Measurements from ENCODE around the gene BCAS3. TPM values are rescaled to one million over a fixed set of nuclear protein-coding genes. Genes with fewer than 3 reads are reported as not detected.

BCAS3 gene
- total RNA-seq, 1 donor from 2014 or later, result 38.1 TPM

- no peak for DNase-seq (ENCODE audit: low spot score)
- no peak for TF ChIP-seq CTCF (IDR thresholded peaks at IDR 0.05; ENCODE audit: unreplicated experiment)
- Mint-ChIP-seq H3K27ac (ENCODE audit: unreplicated experiment) (no peak overlapping the region), H3K27me3 (ENCODE audit: unreplicated experiment) (peaks cover 2% of the 10 kb centered on the region), H3K4me3 (ENCODE audit: unreplicated experiment) (no peak overlapping the region), H3K36me3 (ENCODE audit: low read depth, unreplicated experiment) (no peaks in the 10 kb centered on the region), H3K4me1 (ENCODE audit: unreplicated experiment) (peaks cover 23% of the 10 kb centered on the region), H3K9me3 (ENCODE audit: unreplicated experiment) (no peaks in the 10 kb centered on the region)
Observed at GRCh38 chr17:61235827-61236197, 558.2 kb downstream of the BCAS3 start.

GRCh38 chr17:61237275-61237674, 559.6 kb downstream of the BCAS3 start:
- Mint-ChIP-seq H3K9me3 (ENCODE audit: unreplicated experiment) (no peaks in the 10 kb centered on the region), H3K27ac (ENCODE audit: unreplicated experiment) (no peak overlapping the region), H3K4me1 (ENCODE audit: unreplicated experiment) (peaks cover 23% of the 10 kb centered on the region), H3K27me3 (ENCODE audit: unreplicated experiment) (peaks cover 2% of the 10 kb centered on the region), H3K4me3 (ENCODE audit: unreplicated experiment) (no peak overlapping the region), H3K36me3 (ENCODE audit: low read depth, unreplicated experiment) (no peaks in the 10 kb centered on the region)
- no peak for TF ChIP-seq CTCF (IDR thresholded peaks at IDR 0.05; ENCODE audit: unreplicated experiment)
- no peak for DNase-seq (ENCODE audit: low spot score)

DNA sequence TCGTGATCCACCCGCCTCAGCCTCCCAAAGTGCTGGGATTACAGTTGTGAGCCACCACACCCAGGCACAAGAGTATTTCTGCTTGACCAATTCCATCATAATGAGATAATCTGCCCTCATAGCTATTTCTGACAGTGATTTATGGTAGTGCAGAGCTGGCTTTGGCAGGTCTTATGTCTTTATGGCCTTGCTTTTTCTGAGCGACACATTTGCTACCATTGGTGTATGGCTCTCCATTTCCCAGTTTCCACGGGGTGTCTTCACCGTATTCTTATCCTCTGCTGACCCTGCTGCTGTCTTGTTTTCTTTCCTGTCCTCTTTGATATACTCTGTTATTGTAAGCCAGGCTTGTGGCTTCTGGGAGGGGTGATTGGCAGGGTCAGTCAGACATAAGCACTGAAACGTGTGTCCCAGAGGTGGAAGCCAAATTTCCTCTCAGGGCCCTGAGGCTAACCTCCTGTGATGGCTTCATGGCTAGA, 560.8 kb downstream of the BCAS3 start:
- TF ChIP-seq CTCF (IDR thresholded peaks at IDR 0.05; ENCODE audit: unreplicated experiment), result no peak
- Mint-ChIP-seq H3K4me3 (ENCODE audit: unreplicated experiment) (no peak overlapping the region), H3K4me1 (ENCODE audit: unreplicated experiment) (peaks cover 21% of the 10 kb centered on the region), H3K9me3 (ENCODE audit: unreplicated experiment) (no peaks in the 10 kb centered on the region), H3K36me3 (ENCODE audit: low read depth, unreplicated experiment) (no peaks in the 10 kb centered on the region), H3K27ac (ENCODE audit: unreplicated experiment) (no peak overlapping the region), H3K27me3 (ENCODE audit: unreplicated experiment) (peaks cover 2% of the 10 kb centered on the region)
- DNase-seq (ENCODE audit: low spot score), result no peak

GRCh38 chr17:61239327-61239726, 561.7 kb downstream of the BCAS3 start:
- Mint-ChIP-seq H3K36me3 (ENCODE audit: low read depth, unreplicated experiment) (no peaks in the 10 kb centered on the region), H3K4me3 (ENCODE audit: unreplicated experiment) (no peak overlapping the region), H3K9me3 (ENCODE audit: unreplicated experiment) (no peaks in the 10 kb centered on the region), H3K27ac (ENCODE audit: unreplicated experiment) (no peak overlapping the region), H3K4me1 (ENCODE audit: unreplicated experiment) (peaks cover 13% of the 10 kb centered on the region), H3K27me3 (ENCODE audit: unreplicated experiment) (peaks cover 2% of the 10 kb centered on the region)
- TF ChIP-seq CTCF (IDR thresholded peaks at IDR 0.05; ENCODE audit: unreplicated experiment), result no peak
- DNase-seq (ENCODE audit: low spot score), result no peak

DNA sequence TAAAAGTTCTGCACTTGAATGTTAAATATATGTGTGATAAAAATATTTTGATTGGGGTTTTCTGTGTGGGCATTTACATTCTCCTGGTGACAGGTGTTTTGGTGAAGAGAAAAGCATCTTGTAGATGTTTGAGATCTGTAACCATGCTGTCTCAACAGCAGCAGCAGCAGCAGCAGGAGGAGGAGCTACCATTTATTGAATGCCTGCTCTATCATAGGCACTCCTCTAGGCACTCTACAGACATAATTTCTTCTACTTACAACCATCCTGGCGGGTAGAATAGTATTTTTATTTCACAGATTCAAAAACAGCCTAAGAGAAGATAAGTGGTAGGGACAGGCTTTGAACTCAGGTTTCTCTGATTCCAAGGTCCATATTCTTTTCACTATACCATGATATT, 562.3 kb downstream of the BCAS3 start:
- TF ChIP-seq CTCF (IDR thresholded peaks at IDR 0.05; ENCODE audit: unreplicated experiment), result no peak

More for the DNA sequence above, 562.3 kb downstream of the BCAS3 start:
- Mint-ChIP-seq H3K9me3 (ENCODE audit: unreplicated experiment) (no peaks in the 10 kb centered on the region), H3K27me3 (ENCODE audit: unreplicated experiment) (peaks cover 2% of the 10 kb centered on the region), H3K4me3 (ENCODE audit: unreplicated experiment) (no peak overlapping the region), H3K4me1 (ENCODE audit: unreplicated experiment) (peaks cover 11% of the 10 kb centered on the region), H3K27ac (ENCODE audit: unreplicated experiment) (no peak overlapping the region), H3K36me3 (ENCODE audit: low read depth, unreplicated experiment) (no peaks in the 10 kb centered on the region)
- no peak for DNase-seq (ENCODE audit: low spot score)
